Measurements from ENCODE around the gene FNBP1. TPM values are rescaled to one million over a fixed set of nuclear protein-coding genes. Genes with fewer than 3 reads are reported as not detected.

FNBP1 gene
- total and polyA plus RNA-seq, 2 donors (not counting 1 experiment from before 2014, with no cell fraction given): 42.9 to 318 TPM

GRCh38 chr9:129858167-129858962 lies 184.6 kb downstream of the FNBP1 start:
- ChIA-PET POLR2A (no interaction called here), CTCF (no interaction called here)
- Mint-ChIP-seq H3K27ac (no peak overlapping the region), H3K27me3 (no peaks in the 10 kb centered on the region), H3K4me1 (no peaks in the 10 kb centered on the region), H3K9me3 (ENCODE audit: insufficient read depth) (no peaks in the 10 kb centered on the region), H3K4me3 (no peak overlapping the region)
- Histone ChIP-seq H3K9me3 (ENCODE audit: control extremely low read depth in 1 of 3, control insufficient read depth in 2 of 3, insufficient read depth in 1 of 3, low read length in 2 of 3) (no peaks in the 10 kb centered on the region), H3K9ac (ENCODE audit: low read length) (no peak overlapping the region), H3K27me3 (replicated peaks in 1 of 4; ENCODE audit: control extremely low read depth in 1 of 4, control insufficient read depth in 3 of 4, insufficient read depth in 4 of 4, low read length in 3 of 4) (no peaks in the 10 kb centered on the region), H3K79me2 (ENCODE audit: control insufficient read depth, insufficient read depth, low read length) (peaks cover 3% of the 10 kb centered on the region), H4K20me1 (ENCODE audit: control insufficient read depth, insufficient read depth, low read length, poor library complexity, severe bottlenecking) (no peaks in the 10 kb centered on the region), H3K4me1 (ENCODE audit: control insufficient read depth in 2 of 2, insufficient read depth in 2 of 2, low read length in 2 of 2) (no peaks in the 10 kb centered on the region), H3K27ac (ENCODE audit: low read length in 2 of 2) (no peak overlapping the region), H3K4me3 (ENCODE audit: control extremely low read depth in 1 of 5, extremely low read depth in 1 of 5, insufficient read depth in 1 of 5, low read depth in 2 of 5, low read length in 4 of 5) (no peak overlapping the region), H2AFZ (ENCODE audit: insufficient read depth, low read depth, low read length, poor library complexity, severe bottlenecking) (no peak overlapping the region), H3K36me3 (replicated peaks in 1 of 2; ENCODE audit: control extremely low read depth in 1 of 2, control insufficient read depth in 1 of 2, extremely low read depth in 1 of 2, insufficient read depth in 2 of 2, low read length in 1 of 2) (peaks cover 3 to 70% of the 10 kb centered on the region in 2 experiments), H3K4me2 (replicated peaks; ENCODE audit: low read depth, low read length, poor library complexity, severe bottlenecking) (no peak overlapping the region)
- ATAC-seq (ENCODE audit: low read depth) (no peak), DNase-seq (no peak)
- no peak for TF ChIP-seq EZH2 (IDR thresholded peaks at IDR 0.05; ENCODE audit: borderline replicate concordance, insufficient read depth, low read depth, low read length, poor library complexity, severe bottlenecking)
- no peak for TF ChIP-seq CTCF (IDR thresholded peaks at IDR 0.05)
- 99% methylated on average over 9 of the region's 11 CpGs for WGBS (ENCODE audit: insufficient coverage)
- intact Hi-C loops (cut with micrococcal nuclease): no loop called here

- Mint-ChIP-seq H3K27me3 (no peaks in the 10 kb centered on the region), H3K27ac (no peak overlapping the region), H3K4me1 (no peaks in the 10 kb centered on the region), H3K9me3 (ENCODE audit: insufficient read depth) (no peaks in the 10 kb centered on the region), H3K4me3 (no peak overlapping the region)
- TF ChIP-seq EZH2 (IDR thresholded peaks at IDR 0.05; ENCODE audit: borderline replicate concordance, insufficient read depth, low read depth, low read length, poor library complexity, severe bottlenecking): no peak
- no peak for TF ChIP-seq CTCF (IDR thresholded peaks at IDR 0.05)
- H2AFZ ChIP-seq (ENCODE audit: insufficient read depth, low read depth, low read length, poor library complexity, severe bottlenecking): no peak overlapping the region
- H3K9me3 ChIP-seq (ENCODE audit: control extremely low read depth in 1 of 3, control insufficient read depth in 2 of 3, insufficient read depth in 1 of 3, low read length in 2 of 3): no peaks in the 10 kb centered on the region
- no peak overlapping the region for H3K4me2 ChIP-seq (replicated peaks; ENCODE audit: low read depth, low read length, poor library complexity, severe bottlenecking)
- H3K79me2 ChIP-seq (ENCODE audit: control insufficient read depth, insufficient read depth, low read length): peaks cover 4% of the 10 kb centered on the region
- ChIA-PET POLR2A (no interaction called here), CTCF (no interaction called here)
- ATAC-seq (ENCODE audit: low read depth) (no peak), DNase-seq (no peak)
- no peaks in the 10 kb centered on the region for H4K20me1 ChIP-seq (ENCODE audit: control insufficient read depth, insufficient read depth, low read length, poor library complexity, severe bottlenecking)
- no peaks in the 10 kb centered on the region for H3K27me3 ChIP-seq (replicated peaks in 1 of 4; ENCODE audit: control extremely low read depth in 1 of 4, control insufficient read depth in 3 of 4, insufficient read depth in 4 of 4, low read length in 3 of 4)
- no peak overlapping the region for H3K27ac ChIP-seq (ENCODE audit: low read length in 2 of 2)
- no peaks in the 10 kb centered on the region for H3K4me1 ChIP-seq (ENCODE audit: control insufficient read depth in 2 of 2, insufficient read depth in 2 of 2, low read length in 2 of 2)
- no peak overlapping the region for H3K9ac ChIP-seq (ENCODE audit: low read length)
- H3K4me3 ChIP-seq (ENCODE audit: control extremely low read depth in 1 of 5, extremely low read depth in 1 of 5, insufficient read depth in 1 of 5, low read depth in 2 of 5, low read length in 4 of 5): no peak overlapping the region
- H3K36me3 ChIP-seq (replicated peaks in 1 of 2; ENCODE audit: control extremely low read depth in 1 of 2, control insufficient read depth in 1 of 2, extremely low read depth in 1 of 2, insufficient read depth in 2 of 2, low read length in 1 of 2): peaks cover 3 to 76% of the 10 kb centered on the region in 2 experiments
- intact Hi-C loops (cut with micrococcal nuclease): no loop called here
- WGBS (ENCODE audit: insufficient coverage): 96% methylated on average over 5 of the region's 7 CpGs
Measured at GRCh38 chr9:129857207-129857606, 185.8 kb downstream of the FNBP1 start.

Measured in B cell (primary cell).